Measurements from ENCODE around the gene LAGE3. TPM values are rescaled to one million over a fixed set of nuclear protein-coding genes. Genes with fewer than 3 reads are reported as not detected.

Gene LAGE3
- total RNA-seq (10 to 100 TPM; 20.9 to 21.0 TPM), polyA plus RNA-seq (ENCODE audit: insufficient read length in 6 of 6) (10 to 100 TPM; 14.9 to 24.2 (median 18.4) TPM)
- long read RNA-seq, donor 1, transcript LAGE3-201 (3 exons, 949 nt), result major isoform, 69 of 69 reads
- long read RNA-seq, donor 1, partial matches to known transcripts, result 0 of 69 reads
- long read RNA-seq, donor 1, other reads (novel, unspliced or antisense), result 0 of 69 reads
- long read RNA-seq, donor 2, transcript LAGE3-201 (3 exons, 949 nt), result major isoform, 51 of 51 reads
- long read RNA-seq, donor 2, partial matches to known transcripts, result 0 of 51 reads
- long read RNA-seq, donor 2, other reads (novel, unspliced or antisense), result 0 of 51 reads
- long read RNA-seq, donor 3, transcript LAGE3-201 (3 exons, 949 nt), result major isoform, 38 of 38 reads
- long read RNA-seq, donor 3, partial matches to known transcripts, result 0 of 38 reads
- long read RNA-seq, donor 3, other reads (novel, unspliced or antisense), result 0 of 38 reads
- long read RNA-seq, donor 4, transcript LAGE3-201 (3 exons, 949 nt), result major isoform, 45 of 47 reads
- long read RNA-seq, donor 4, partial matches to known transcripts, result 0 of 47 reads
- long read RNA-seq, donor 4, other reads (novel, unspliced or antisense), result 2 of 47 reads
- long read RNA-seq, donor 5, transcript LAGE3-201 (3 exons, 949 nt), result major isoform, 53 of 53 reads
- long read RNA-seq, donor 5, partial matches to known transcripts, result 0 of 53 reads
- long read RNA-seq, donor 5, other reads (novel, unspliced or antisense), result 0 of 53 reads
- long read RNA-seq, donor 6, transcript LAGE3-201 (3 exons, 949 nt), result major isoform, 39 of 39 reads
- long read RNA-seq, donor 6, partial matches to known transcripts, result 0 of 39 reads
- long read RNA-seq, donor 6, other reads (novel, unspliced or antisense), result 0 of 39 reads
- long read RNA-seq, donor 7, transcript LAGE3-201 (3 exons, 949 nt), result major isoform, 23 of 23 reads
- long read RNA-seq, donor 7, partial matches to known transcripts, result 0 of 23 reads
- long read RNA-seq, donor 7, other reads (novel, unspliced or antisense), result 0 of 23 reads
- long read RNA-seq, donor 8, transcript LAGE3-201 (3 exons, 949 nt), result major isoform, 31 of 31 reads
- long read RNA-seq, donor 8, partial matches to known transcripts, result 0 of 31 reads
- long read RNA-seq, donor 8, other reads (novel, unspliced or antisense), result 0 of 31 reads
- long read RNA-seq, donor 9, partial matches to known transcripts, result 0 of 1 reads
- long read RNA-seq, donor 9, other reads (novel, unspliced or antisense), result 0 of 1 reads
- long read RNA-seq, donor 10, transcript LAGE3-201 (3 exons, 949 nt), result major isoform, 55 of 58 reads
- long read RNA-seq, donor 10, partial matches to known transcripts, result 0 of 58 reads
- long read RNA-seq, donor 10, other reads (novel, unspliced or antisense), result 3 of 58 reads
- long read RNA-seq, donor 11, transcript LAGE3-201 (3 exons, 949 nt), result major isoform, 82 of 82 reads
- long read RNA-seq, donor 11, partial matches to known transcripts, result 0 of 82 reads
- long read RNA-seq, donor 11, other reads (novel, unspliced or antisense), result 0 of 82 reads
- long read RNA-seq, donor 12, transcript LAGE3-201 (3 exons, 949 nt), result major isoform, 32 of 32 reads
- long read RNA-seq, donor 12, partial matches to known transcripts, result 0 of 32 reads
- long read RNA-seq, donor 12, other reads (novel, unspliced or antisense), result 0 of 32 reads

- Histone ChIP-seq H3K4me1 (peaks cover 0 to 10% of the 10 kb centered on the region in 2 donors), H3K4me3 (peak within 1 kb of the TSS; percentile 23 to 43), H3K9me3 (no peaks in the 10 kb centered on the region), H3K27me3 (no peaks in the 10 kb centered on the region), H3K27ac (peak within 1 kb of the TSS; percentile 69 to 84), H3K36me3 (peaks cover 0 to 6% of the 10 kb centered on the region in 2 donors)
- intact Hi-C loops (cut with DNase I), result no loop called here
- DNase-seq (peak; percentile 79 to 97 (median 94)), ATAC-seq (peak; percentile 98)
- TF ChIP-seq CTCF (IDR thresholded peaks at IDR 0.05), result no peak
Observed at GRCh38 chrX:154478728-154479622, at the start of gene LAGE3. Gene LAGE3 (minus strand): TSS chrX:154479281. CDS start chrX:154478915, 366 bp downstream.

GRCh38 chrX:154526901-154527675 is 48.0 kb upstream of the LAGE3 start:
- no peak overlapping the region for H3K4me3 ChIP-seq
- H3K36me3 ChIP-seq, result peaks cover 0 to 10% of the 10 kb centered on the region in 2 donors
- DNase-seq (peak; percentile 81 to 91 (median 84)), ATAC-seq (peak; percentile 92)
- H3K4me1 ChIP-seq, result no peaks in the 10 kb centered on the region
- TF ChIP-seq CTCF (IDR thresholded peaks at IDR 0.05), result peak; percentile 35 to 50
- peak overlapping the region; percentile 63 to 81 for H3K27ac ChIP-seq
- intact Hi-C loops (cut with DNase I), result no loop called here
- H3K27me3 ChIP-seq, result no peaks in the 10 kb centered on the region
- H3K9me3 ChIP-seq, result no peaks in the 10 kb centered on the region

GRCh38 chrX:154525606-154526490 is 46.8 kb upstream of the LAGE3 start:
- ATAC-seq (no peak), DNase-seq (no peak)
- H3K27me3 ChIP-seq, result no peaks in the 10 kb centered on the region
- no peak for TF ChIP-seq CTCF (IDR thresholded peaks at IDR 0.05)
- H3K4me1 ChIP-seq, result no peaks in the 10 kb centered on the region
- no peaks in the 10 kb centered on the region for H3K36me3 ChIP-seq
- intact Hi-C loops (cut with DNase I), result no loop called here
- H3K27ac ChIP-seq, result no peak overlapping the region
- no peak overlapping the region for H3K4me3 ChIP-seq
- H3K9me3 ChIP-seq, result no peaks in the 10 kb centered on the region
